HCT116 (cell line): ENCODE data around the gene SPSB4.

Source experiments
- CEBPB ChIP-seq: IDR thresholded peaks from 2 replicates; pipeline ENCODE4 v1.6.1; 2012; ENCODE audit warnings: low read depth
- CTCF ChIP-seq, 3 experiments: fragments of 200-600 bp in 1 of 3; sonication (generic) in 1 of 3; IDR thresholded peaks in 2 of 3; conservative IDR thresholded peaks in 1 of 3; 2 replicates each; pipeline ENCODE4 v1.5.1; 2012 to 2017; ENCODE audit warnings: low read depth in 2 of 3, low read length in 2 of 3, antibody characterized with exemption in 1 of 3, borderline replicate concordance in 1 of 3, control low read depth in 1 of 3, mild to moderate bottlenecking in 1 of 3, mixed read lengths in 1 of 3, mixed run types in 1 of 3, moderate library complexity in 1 of 3; ENCODE audit not compliant: insufficient read depth in 1 of 3
- EZH2 ChIP-seq: fragments of 200-600 bp; sonication (generic); IDR thresholded peaks from 2 replicates; pipeline ENCODE4 v1.6.1; 2017; ENCODE audit warnings: antibody characterized with exemption, mixed run types
- FOSL1 ChIP-seq: IDR thresholded peaks from 2 replicates; pipeline ENCODE4 v1.6.1; 2012; ENCODE audit warnings: low read depth
- JUND ChIP-seq: IDR thresholded peaks from 2 replicates; pipeline ENCODE4 v1.6.1; 2012
- POLR2A ChIP-seq: IDR thresholded peaks from 2 replicates; pipeline ENCODE4 v1.7.0; 2011; ENCODE audit warnings: borderline replicate concordance; ENCODE audit not compliant: insufficient read depth, insufficient read length; ENCODE audit errors: extremely low read depth
- POLR2AphosphoS5 ChIP-seq: IDR thresholded peaks from 2 replicates; pipeline ENCODE4 v1.6.1; 2011; ENCODE audit warnings: mild to moderate bottlenecking, low read depth, low read length, moderate library complexity
- RAD21 ChIP-seq: IDR thresholded peaks from 2 replicates; pipeline ENCODE4 v1.6.1; 2012; ENCODE audit warnings: low read depth, mild to moderate bottlenecking

- no peak for TF ChIP-seq CTCF (IDR thresholded peaks at IDR 0.05 in 2 of 3, conservative IDR thresholded peaks at IDR 0.05 in 1 of 3; ENCODE audit: borderline replicate concordance in 1 of 3, insufficient read depth in 1 of 3, low read depth in 2 of 3, low read length in 2 of 3)
- TF ChIP-seq EZH2, result no peak
- TF ChIP-seq POLR2AphosphoS5, result no peak
- TF ChIP-seq RAD21, result no peak
- TF ChIP-seq FOSL1, result no peak
- TF ChIP-seq POLR2A, result no peak
- no peak for TF ChIP-seq JUND
- no peak for TF ChIP-seq CEBPB
Observed at GRCh38 chr3:141073580-141073979, 22.4 kb downstream of the SPSB4 start.
